ENCODE data around the gene GPR17. TPM values are rescaled to one million over a fixed set of nuclear protein-coding genes. Genes with fewer than 3 reads are reported as not detected.
A peak's percentile ranks its signal among the peaks of the same experiment; 100 is the strongest.

GPR17 gene
- total RNA-seq, 1 experiment from 2014 or later: not detected

- Mint-ChIP-seq H3K27ac (ENCODE audit: low read depth, unreplicated experiment) (no peak overlapping the region), H3K27me3 (ENCODE audit: insufficient read depth, unreplicated experiment) (no peaks in the 10 kb centered on the region), H3K4me3 (ENCODE audit: unreplicated experiment) (no peak overlapping the region), H3K9me3 (ENCODE audit: unreplicated experiment) (no peaks in the 10 kb centered on the region), H3K4me1 (ENCODE audit: insufficient read depth, unreplicated experiment) (no peaks in the 10 kb centered on the region), H3K36me3 (ENCODE audit: insufficient read depth, unreplicated experiment) (no peaks in the 10 kb centered on the region)
- ChIA-PET POLR2A (interaction anchor here (0.6 kb wide), 1 partner anchor 42 kb away, joined by 3 read pairs; no protein-coding TSS in a partner anchor), CTCF (interaction anchor here (0.7 kb wide), 1 partner anchor 438 kb away, joined by 3 read pairs; no protein-coding TSS in a partner anchor)
- intact Hi-C loops (cut with micrococcal nuclease): no loop called here
- no TSS peak for BruUV-seq (replicated peaks)
- no peak for DNase-seq (ENCODE audit: unreplicated experiment)
- no peak for TF ChIP-seq CTCF (IDR thresholded peaks at IDR 0.05; ENCODE audit: unreplicated experiment)
Observed at GRCh38 chr2:127637236-127637630, 8.7 kb upstream of the GPR17 start.

DNA sequence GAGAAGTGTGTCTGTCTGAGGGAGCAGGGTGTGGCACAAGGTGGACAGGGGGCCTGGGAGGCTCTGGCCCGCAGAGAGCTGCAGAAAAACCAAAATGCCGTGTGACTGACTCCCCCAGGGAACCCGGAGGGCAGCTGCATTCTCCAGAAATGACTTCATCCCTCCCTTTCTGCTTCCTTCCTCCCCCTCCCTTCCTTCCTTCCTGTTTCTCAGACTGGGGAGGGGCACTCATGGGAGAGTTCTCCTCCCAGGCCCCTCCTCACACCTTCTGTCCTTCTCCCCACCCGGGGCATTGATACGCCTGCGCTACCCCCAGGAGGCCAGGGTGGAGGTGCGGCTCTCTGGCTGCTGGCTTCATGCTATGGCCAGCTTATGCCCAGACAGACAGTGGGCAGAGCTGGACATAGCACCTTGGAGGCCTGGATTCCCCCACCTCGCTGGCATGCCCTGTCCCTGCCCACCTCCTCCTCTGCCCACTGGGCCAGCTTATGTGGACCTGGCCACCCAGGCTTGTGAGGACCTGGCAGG is 8.2 kb upstream of the GPR17 start:
- no peaks in the 10 kb centered on the region for H3K9me3 Mint-ChIP-seq (ENCODE audit: unreplicated experiment)
- H3K4me1 Mint-ChIP-seq (ENCODE audit: insufficient read depth, unreplicated experiment): no peaks in the 10 kb centered on the region
- no peaks in the 10 kb centered on the region for H3K27me3 Mint-ChIP-seq (ENCODE audit: insufficient read depth, unreplicated experiment)
- no peak overlapping the region for H3K4me3 Mint-ChIP-seq (ENCODE audit: unreplicated experiment)
- CTCF ChIA-PET: interaction anchor here (0.6 to 0.7 kb wide), 3 partner anchors 12 to 438 kb away, joined by 3 read pairs; no protein-coding TSS in a partner anchor
- no peak for TF ChIP-seq CTCF (IDR thresholded peaks at IDR 0.05; ENCODE audit: unreplicated experiment)
- DNase-seq (ENCODE audit: unreplicated experiment): peak; percentile 75
- POLR2A ChIA-PET: interaction anchor here (0.6 kb wide), 2 partner anchors 42 to 113 kb away, joined by 3 to 6 read pairs; no protein-coding TSS in a partner anchor
- BruUV-seq (replicated peaks): no TSS peak
- intact Hi-C loops (cut with micrococcal nuclease): no loop called here
- H3K36me3 Mint-ChIP-seq (ENCODE audit: insufficient read depth, unreplicated experiment): no peaks in the 10 kb centered on the region
- peak overlapping the region; percentile 42 for H3K27ac Mint-ChIP-seq (ENCODE audit: low read depth, unreplicated experiment)

- H3K27ac Mint-ChIP-seq (ENCODE audit: low read depth, unreplicated experiment): peak overlapping the region; percentile 42
- no peaks in the 10 kb centered on the region for H3K36me3 Mint-ChIP-seq (ENCODE audit: insufficient read depth, unreplicated experiment)
- no peaks in the 10 kb centered on the region for H3K4me1 Mint-ChIP-seq (ENCODE audit: insufficient read depth, unreplicated experiment)
- H3K9me3 Mint-ChIP-seq (ENCODE audit: unreplicated experiment): no peaks in the 10 kb centered on the region
- H3K4me3 Mint-ChIP-seq (ENCODE audit: unreplicated experiment): no peak overlapping the region
- intact Hi-C loops (cut with micrococcal nuclease): no loop called here
- POLR2A ChIA-PET: no interaction called here
- CTCF ChIA-PET: interaction anchor here (0.6 to 1.3 kb wide), 3 partner anchors 11 to 47 kb away, joined by 3 to 7 read pairs (median 3); no protein-coding TSS in a partner anchor
- no TSS peak for BruUV-seq (replicated peaks)
- peak; percentile 59 for DNase-seq (ENCODE audit: unreplicated experiment)
- no peaks in the 10 kb centered on the region for H3K27me3 Mint-ChIP-seq (ENCODE audit: insufficient read depth, unreplicated experiment)
- no peak for TF ChIP-seq CTCF (IDR thresholded peaks at IDR 0.05; ENCODE audit: unreplicated experiment)
Observed at GRCh38 chr2:127638361-127639110, 7.4 kb upstream of the GPR17 start.

GRCh38 chr2:127639111-127639474 is 6.9 kb upstream of the GPR17 start:
- CTCF ChIA-PET: interaction anchor here (0.9 to 1.3 kb wide), 2 partner anchors 11 to 47 kb away, joined by 3 to 7 read pairs; no protein-coding TSS in a partner anchor
- no peaks in the 10 kb centered on the region for H3K4me1 Mint-ChIP-seq (ENCODE audit: insufficient read depth, unreplicated experiment)
- no TSS peak for BruUV-seq (replicated peaks)
- no peak for TF ChIP-seq CTCF (IDR thresholded peaks at IDR 0.05; ENCODE audit: unreplicated experiment)
- DNase-seq (ENCODE audit: unreplicated experiment): no peak
- no peak overlapping the region for H3K4me3 Mint-ChIP-seq (ENCODE audit: unreplicated experiment)
- H3K36me3 Mint-ChIP-seq (ENCODE audit: insufficient read depth, unreplicated experiment): no peaks in the 10 kb centered on the region
- no peak overlapping the region for H3K27ac Mint-ChIP-seq (ENCODE audit: low read depth, unreplicated experiment)
- POLR2A ChIA-PET: no interaction called here
- H3K9me3 Mint-ChIP-seq (ENCODE audit: unreplicated experiment): no peaks in the 10 kb centered on the region
- H3K27me3 Mint-ChIP-seq (ENCODE audit: insufficient read depth, unreplicated experiment): no peaks in the 10 kb centered on the region
- intact Hi-C loops (cut with micrococcal nuclease): no loop called here
